Neural cell (in vitro differentiated cells): ENCODE data around the gene OR4E1. TPM values are rescaled to one million over a fixed set of nuclear protein-coding genes. Genes with fewer than 3 reads are reported as not detected.
"Not testable (repeated sequence)": the region's sequence is repeated elsewhere in the genome, so short reads cannot be mapped to it uniquely, and the experiment has no call there.

Experiments
- H2AFZ ChIP-seq: fragments of 200-600, 300-800 bp; sonication (generic), shearing (Covaris generic); 2 replicates; pipeline ENCODE4 v1.6.0; 2014; ENCODE audit warnings: low read depth, mild to moderate bottlenecking, antibody characterized with exemption, low read length, moderate library complexity
- H3F3A ChIP-seq: fragments of 200-600 bp; shearing (Covaris generic); 2 replicates; pipeline ENCODE4 v1.6.1; 2016; ENCODE audit warnings: mild to moderate bottlenecking, moderate library complexity, mixed read lengths, antibody characterized with exemption, low read length; ENCODE audit not compliant: insufficient read depth, poor library complexity, severe bottlenecking
- H3K27ac ChIP-seq: fragments of 200-600, 300-800 bp; sonication (generic), shearing (Covaris generic); 2 replicates; pipeline ENCODE4 v1.5.1; 2014; ENCODE audit warnings: mild to moderate bottlenecking, low read length, moderate library complexity
- H3K27me3 ChIP-seq: fragments of 300-800, 200-600 bp; sonication (generic), shearing (Covaris generic); 2 replicates; pipeline ENCODE4 v1.6.0; 2014; ENCODE audit warnings: mild to moderate bottlenecking, low read depth, low read length, moderate library complexity; ENCODE audit not compliant: insufficient read depth
- H3K36me3 ChIP-seq: fragments of 300-800, 200-600 bp; sonication (generic), shearing (Covaris generic); 2 replicates; pipeline ENCODE4 v1.5.1; 2014; ENCODE audit warnings: mild to moderate bottlenecking, antibody characterized with exemption, low read length, moderate library complexity; ENCODE audit not compliant: insufficient read depth
- H3K4me2 ChIP-seq: fragments of 300-800, 200-600 bp; sonication (generic), shearing (Covaris generic); 2 replicates; pipeline ENCODE4 v1.6.0; 2014; ENCODE audit warnings: mild to moderate bottlenecking, low read length
- H3K4me3 ChIP-seq: fragments of 300-800, 200-600 bp; sonication (generic), shearing (Covaris generic); 2 replicates; pipeline ENCODE4 v1.5.1; 2014; ENCODE audit warnings: mild to moderate bottlenecking, low read length, moderate library complexity
- H3K79me2 ChIP-seq: fragments of 200-600 bp; shearing (Covaris generic); replicated peaks from 2 replicates; pipeline ENCODE4 v1.6.0; 2014; ENCODE audit warnings: mild to moderate bottlenecking, low read length, moderate library complexity; ENCODE audit not compliant: insufficient read depth
- H3K9ac ChIP-seq: fragments of 300-800, 200-600 bp; sonication (generic), shearing (Covaris generic); 2 replicates; pipeline ENCODE4 v1.6.1; 2016; ENCODE audit warnings: mild to moderate bottlenecking, low read length, mixed read lengths
- H3K9me2 ChIP-seq: fragments of 200-600 bp; shearing (Covaris generic); 2 replicates; pipeline ENCODE4 v1.6.1; 2016; ENCODE audit warnings: mild to moderate bottlenecking, low read length, mixed read lengths; ENCODE audit not compliant: insufficient read depth
- H3K9me3 ChIP-seq: fragments of 200-600, 300-800 bp; sonication (generic), shearing (Covaris generic); 2 replicates; pipeline ENCODE4 v1.6.1; 2016; ENCODE audit warnings: mild to moderate bottlenecking, mixed run types, low read length, moderate library complexity, mixed read lengths
- H4K20me1 ChIP-seq: fragments of 200-600 bp; shearing (Covaris generic); 2 replicates; pipeline ENCODE4 v1.6.1; 2016; ENCODE audit warnings: mild to moderate bottlenecking, mixed run types; ENCODE audit not compliant: insufficient read depth
- CTCF ChIP-seq: fragments of 450-650 bp; IDR thresholded peaks from 2 replicates; pipeline ENCODE4 v1.5.1; 2014; ENCODE audit warnings: antibody characterized with exemption, mild to moderate bottlenecking, moderate library complexity; ENCODE audit not compliant: poor library complexity, severe bottlenecking
- EP300 ChIP-seq: fragments of 450-650 bp; conservative IDR thresholded peaks from 2 replicates; pipeline ENCODE4 v1.6.1; 2014; ENCODE audit warnings: antibody characterized with exemption, mild to moderate bottlenecking, moderate library complexity; ENCODE audit not compliant: poor library complexity, severe bottlenecking
- EZH2 ChIP-seq: fragments of 200-600, 300-800 bp; shearing (Covaris generic), sonication (generic); IDR thresholded peaks from 2 replicates; pipeline ENCODE4 v1.6.1; 2014; ENCODE audit warnings: antibody characterized with exemption, low read length, borderline replicate concordance, mild to moderate bottlenecking; ENCODE audit not compliant: insufficient read depth, poor library complexity, severe bottlenecking
- MXI1 ChIP-seq: fragments of 450-650 bp; conservative IDR thresholded peaks from 2 replicates; pipeline ENCODE4 v1.6.1; 2014; ENCODE audit warnings: antibody characterized with exemption, mild to moderate bottlenecking; ENCODE audit not compliant: poor library complexity, severe bottlenecking
- POLR2AphosphoS5 ChIP-seq: IDR thresholded peaks from 2 replicates; pipeline ENCODE4 v1.6.1; 2012
- RAD21 ChIP-seq: fragments of 450-650 bp; conservative IDR thresholded peaks from 2 replicates; pipeline ENCODE4 v1.6.1; 2014; ENCODE audit warnings: antibody characterized with exemption, mild to moderate bottlenecking, moderate library complexity
- REST ChIP-seq: IDR thresholded peaks from 2 replicates; pipeline ENCODE4 v1.6.1; 2012; ENCODE audit warnings: borderline replicate concordance
- SMC3 ChIP-seq: fragments of 450-650 bp; conservative IDR thresholded peaks from 2 replicates; pipeline ENCODE4 v1.6.1; 2014; ENCODE audit warnings: antibody characterized with exemption, mild to moderate bottlenecking, moderate library complexity; ENCODE audit not compliant: poor library complexity
- TAF1 ChIP-seq: IDR thresholded peaks from 2 replicates; pipeline ENCODE4 v1.6.1; 2012; ENCODE audit warnings: low read depth
- polyA plus RNA-seq: library from polyadenylated mRNA; depleted of rRNA; stranded (reverse); fragments of >200 nt; gene quantifications from 2 replicates; pipeline ENCODE4 v1.2.3, GENCODE V29; 2014

Gene OR4E1
- polyA plus RNA-seq, 1 donor from 2014 or later = not detected

GRCh38 chr14:21631084-21631483 is 42.5 kb downstream of the OR4E1 start:
- H3K9me3 ChIP-seq = no peaks in the 10 kb centered on the region
- H3K27ac ChIP-seq = no peak overlapping the region
- H4K20me1 ChIP-seq = no peaks in the 10 kb centered on the region
- H2AFZ ChIP-seq = no peak overlapping the region
- no peaks in the 10 kb centered on the region for H3K36me3 ChIP-seq
- H3K4me2 ChIP-seq = no peak overlapping the region
- H3K4me3 ChIP-seq = no peak overlapping the region
- H3K9me2 ChIP-seq = no peaks in the 10 kb centered on the region
- no peaks in the 10 kb centered on the region for H3K27me3 ChIP-seq
- TF ChIP-seq POLR2AphosphoS5 (no peak), CTCF (no peak), MXI1 (no peak), REST (no peak), EP300 (no peak), EZH2 (no peak), TAF1 (no peak), SMC3 (no peak), RAD21 (no peak)
- H3K9ac ChIP-seq = no peak overlapping the region
- no peaks in the 10 kb centered on the region for H3K79me2 ChIP-seq
- no peaks in the 10 kb centered on the region for H3F3A ChIP-seq

GRCh38 chr14:21630503-21630902 is 43.1 kb downstream of the OR4E1 start:
- not testable (repeated sequence) for H2AFZ ChIP-seq, H3F3A ChIP-seq, H3K9me3 ChIP-seq, H3K9ac ChIP-seq, H3K27me3 ChIP-seq, H3K27ac ChIP-seq, H3K4me3 ChIP-seq, H4K20me1 ChIP-seq, H3K4me2 ChIP-seq, H3K9me2 ChIP-seq, H3K79me2 ChIP-seq, H3K36me3 ChIP-seq
